Activated naive CD4-positive, alpha-beta T cell treated with anti-CD3 and anti-CD28 coated beads, Interleukin-2, amount 10 ng/mL, durations not matched to agents 5 hours and 36 hours (primary cell): ENCODE measurements around the gene METTL22. TPM values are rescaled to one million over a fixed set of nuclear protein-coding genes. Genes with fewer than 3 reads are reported as not detected.

ENCODE experiments used
- total RNA-seq, 2 experiments: library from RNA; stranded (reverse); gene quantifications; one replicate each; pipeline ENCODE4 v1.2.3, GENCODE V29; 2021

Gene METTL22
- 10 to 100 TPM; 21.3 to 28.1 TPM for total RNA-seq

DNA sequence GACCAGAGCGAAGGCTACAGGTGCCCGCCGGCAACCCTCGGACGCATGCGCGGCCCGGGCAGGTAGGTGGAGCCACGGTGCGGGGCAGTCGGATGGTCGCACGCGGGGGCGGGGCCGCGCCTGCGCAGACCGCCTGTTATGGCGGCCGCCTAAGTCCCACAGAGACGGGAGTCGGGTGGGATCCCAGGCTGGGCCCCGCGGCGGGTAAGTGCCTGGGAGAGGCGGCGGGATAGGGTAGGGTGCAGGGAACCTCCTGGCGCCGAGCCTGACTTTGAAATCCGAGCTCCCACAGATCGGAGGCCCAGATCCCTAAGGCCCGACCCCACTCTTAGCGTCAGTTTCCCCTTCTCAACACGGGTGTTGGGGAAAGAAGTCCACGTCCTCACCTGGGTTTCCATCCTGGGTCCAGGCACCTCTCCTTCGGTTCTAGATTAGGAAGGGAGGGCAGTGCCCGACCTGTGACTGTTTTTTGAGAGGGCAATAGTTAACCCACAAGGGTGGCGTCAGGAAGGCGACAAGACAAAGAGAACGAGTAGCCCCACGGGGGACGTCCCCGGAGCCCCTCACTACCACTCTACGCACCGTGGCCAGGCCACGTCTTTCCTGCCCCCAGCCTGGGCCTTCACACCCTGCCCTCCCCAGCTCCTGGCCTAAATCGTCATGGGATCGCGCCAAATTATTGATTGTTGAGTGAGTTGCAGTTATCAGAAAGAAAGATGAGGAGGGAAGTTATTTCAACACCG is at the start of gene METTL22:
Gene METTL22, plus strand, starts transcription at position 127 of the 743 bp plus-strand sequence. CDS start 3,968 bp downstream, outside the sequence.

DNA sequence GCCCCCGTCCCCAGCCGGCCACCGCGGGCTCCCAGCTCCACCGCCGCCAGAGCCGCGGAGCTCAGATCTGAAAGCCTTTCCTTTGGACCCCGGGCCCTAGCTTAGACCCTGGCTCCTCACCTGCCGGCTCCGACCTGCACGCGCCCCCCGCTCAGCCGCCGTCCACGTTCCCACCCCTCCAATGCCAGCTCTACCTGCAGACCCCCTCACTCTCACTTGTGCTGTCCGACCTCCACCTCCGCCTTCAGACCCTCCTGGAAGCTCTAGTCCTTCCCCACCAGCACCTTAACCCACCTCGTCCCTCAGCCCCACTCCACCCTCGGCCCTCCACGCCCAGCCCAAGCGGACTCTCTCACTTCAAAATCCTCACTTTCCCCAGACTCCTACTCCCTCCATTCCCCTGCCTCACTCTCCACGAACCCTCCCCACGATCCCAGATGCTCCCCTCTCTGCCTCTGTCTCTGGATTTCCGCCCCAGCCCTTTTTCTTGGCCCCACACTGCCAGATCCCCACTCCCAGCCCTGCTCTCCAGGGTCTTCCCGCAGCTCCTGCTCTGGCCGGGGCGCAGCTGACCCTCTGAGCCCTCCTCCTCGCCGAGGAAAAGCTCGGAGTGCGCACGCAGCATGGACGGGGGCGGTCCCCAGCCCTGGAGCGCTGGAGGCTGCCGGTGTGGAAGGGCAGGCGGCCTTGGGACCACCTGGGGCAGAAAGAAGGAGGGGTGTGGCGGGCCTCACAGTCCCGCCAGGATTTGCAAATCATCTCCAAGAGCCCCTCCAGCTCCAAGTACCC is 31.4 kb upstream of the METTL22 start, which contains the start of gene TMEM114:
Gene TMEM114, minus strand, starts transcription at position 612 of the 789 bp plus-strand sequence. CDS start 673 bp downstream, outside the sequence.

GRCh38 chr16:8674413-8675022 is 53.0 kb downstream of the METTL22 start, which contains the start of gene ABAT:
TSS of gene ABAT (plus strand) at chr16:8674617. CDS start at chr16:8735740, 61,123 bp downstream.

Other genes starting within 250 kb of the METTL22 start
- not detected for gene TMEM114, start 31.2 kb upstream of the METTL22 start, total RNA-seq
- 1 to 10 TPM; 4.8 TPM for gene ABAT, start 52.9 kb downstream of the METTL22 start, total RNA-seq
- gene TMEM186, start 175.9 kb downstream of the METTL22 start, total RNA-seq, result 10 to 100 TPM; 10.4 to 12.1 TPM
- 10 to 100 TPM; 33.6 to 36.0 TPM for gene PMM2, start 176.1 kb downstream of the METTL22 start, total RNA-seq
- gene CARHSP1, start 247.3 kb downstream of the METTL22 start, total RNA-seq, result 100 to 1,000 TPM; 154 to 160 TPM